WTC11 (cell line): ENCODE measurements around the gene CCDC180. TPM values are rescaled to one million over a fixed set of nuclear protein-coding genes. Genes with fewer than 3 reads are reported as not detected.

Experiments used
- ATAC-seq: fragments of 200-7000 bp; cut with Tn5 transposase; 2 replicates; pipeline ENCODE4 v1.10.0; 2021; ENCODE audit warnings: mild to moderate bottlenecking, moderate library complexity
- CTCF ChIA-PET: fragments of 300-600 bp; sonication (Branson Sonifier 250); formaldehyde crosslinking; loops from one replicate; lab custom pipeline; 2021; ENCODE audit warnings: antibody characterized with exemption; lab: Charles Lee
- POLR2A ChIA-PET: fragments of 350-600 bp; sonication (Branson Sonifier 250); formaldehyde crosslinking; loops from one replicate; lab custom pipeline; 2021; ENCODE audit warnings: antibody characterized with exemption; lab: Charles Lee
- DNase-seq: peaks from one replicate; pipeline ENCODE4 v3.0.0; 2021; ENCODE audit warnings: low spot score
- H3K27ac Mint-ChIP-seq: 2 replicates; pipeline ENCODE4 v1.8.0; 2021; ENCODE audit warnings: mixed read lengths
- H3K27me3 Mint-ChIP-seq: 2 replicates; pipeline ENCODE4 v1.8.0; 2021; ENCODE audit warnings: low read depth, mild to moderate bottlenecking, moderate library complexity, mixed read lengths
- H3K36me3 Mint-ChIP-seq: 2 replicates; pipeline ENCODE4 v1.8.0; 2021; ENCODE audit warnings: mixed read lengths
- H3K4me1 Mint-ChIP-seq: 2 replicates; pipeline ENCODE4 v1.8.0; 2022; ENCODE audit warnings: mixed read lengths
- H3K4me3 Mint-ChIP-seq: 2 replicates; pipeline ENCODE4 v1.8.0; 2021; ENCODE audit warnings: mild to moderate bottlenecking, moderate library complexity, mixed read lengths
- H3K9me3 Mint-ChIP-seq: 2 replicates; pipeline ENCODE4 v1.8.0; 2021; ENCODE audit warnings: mixed read lengths
- ARID4B ChIP-seq: sonication (generic); formaldehyde crosslinking; IDR thresholded peaks from 2 replicates; pipeline ENCODE4 v1.8.0; 2023; ENCODE audit warnings: missing genetic modification reagents, mild to moderate bottlenecking, borderline replicate concordance
- ATF2 ChIP-seq: sonication (generic); formaldehyde crosslinking; IDR thresholded peaks from 2 replicates; pipeline ENCODE4 v1.8.1; 2022; ENCODE audit warnings: low read depth, missing genetic modification reagents, borderline replicate concordance
- CDX4 ChIP-seq: fragments of 250-450 bp; sonication (Bioruptor Pico); IDR thresholded peaks from 2 replicates; pipeline ENCODE4 v1.9.0; 2021; ENCODE audit warnings: moderate library complexity, mild to moderate bottlenecking, inconsistent platforms, borderline replicate concordance
- CREB1 ChIP-seq: sonication (generic); formaldehyde crosslinking; IDR thresholded peaks from 2 replicates; pipeline ENCODE4 v1.8.0; 2023; ENCODE audit warnings: mild to moderate bottlenecking, missing genetic modification reagents
- ELF4 ChIP-seq: sonication (generic); formaldehyde crosslinking; IDR thresholded peaks from 2 replicates; pipeline ENCODE4 v1.8.1; 2022; ENCODE audit warnings: low read depth, mild to moderate bottlenecking, moderate library complexity, missing genetic modification reagents
- FOXP1 ChIP-seq: sonication (generic); formaldehyde crosslinking; IDR thresholded peaks from 2 replicates; pipeline ENCODE4 v1.8.0; 2022; ENCODE audit warnings: missing genetic modification reagents, mild to moderate bottlenecking, moderate library complexity, borderline replicate concordance
- GABPB1 ChIP-seq: sonication (generic); formaldehyde crosslinking; IDR thresholded peaks from 2 replicates; pipeline ENCODE4 v1.8.1; 2023; ENCODE audit warnings: mild to moderate bottlenecking, missing genetic modification reagents
- KAT7 ChIP-seq: sonication (generic); formaldehyde crosslinking; IDR thresholded peaks from 2 replicates; pipeline ENCODE4 v1.8.1; 2023; ENCODE audit warnings: missing genetic modification reagents, mild to moderate bottlenecking, borderline replicate concordance
- MAX ChIP-seq: sonication (generic); formaldehyde crosslinking; IDR thresholded peaks from 2 replicates; pipeline ENCODE4 v1.8.0; 2022; ENCODE audit warnings: mild to moderate bottlenecking, missing genetic modification reagents
- MLX ChIP-seq: sonication (generic); formaldehyde crosslinking; IDR thresholded peaks from 2 replicates; pipeline ENCODE4 v1.8.1; 2023; ENCODE audit warnings: mild to moderate bottlenecking, missing genetic modification reagents, moderate library complexity
- MYBL2 ChIP-seq: sonication (generic); formaldehyde crosslinking; IDR thresholded peaks from 2 replicates; pipeline ENCODE4 v1.8.1; 2023; ENCODE audit warnings: mild to moderate bottlenecking, moderate library complexity, missing genetic modification reagents
- OVOL2 ChIP-seq: fragments of 250-450 bp; sonication (Bioruptor Pico); IDR thresholded peaks from 2 replicates; pipeline ENCODE4 v1.9.0; 2021; ENCODE audit warnings: mild to moderate bottlenecking, borderline replicate concordance
- RELA ChIP-seq: sonication (generic); formaldehyde crosslinking; IDR thresholded peaks from 2 replicates; pipeline ENCODE4 v1.8.1; 2022; ENCODE audit warnings: missing genetic modification reagents, mild to moderate bottlenecking, borderline replicate concordance
- TCF7 ChIP-seq: sonication (generic); formaldehyde crosslinking; IDR thresholded peaks from 2 replicates; pipeline ENCODE4 v1.8.0; 2022; ENCODE audit warnings: mild to moderate bottlenecking, low read depth, missing genetic modification reagents, moderate library complexity
- TEAD1 ChIP-seq: sonication (generic); formaldehyde crosslinking; IDR thresholded peaks from 2 replicates; pipeline ENCODE4 v1.8.0; 2022; ENCODE audit warnings: mild to moderate bottlenecking, missing genetic modification reagents
- TEAD4 ChIP-seq: sonication (generic); formaldehyde crosslinking; IDR thresholded peaks from 2 replicates; pipeline ENCODE4 v1.8.0; 2022; ENCODE audit warnings: mild to moderate bottlenecking, missing genetic modification reagents
- ZBTB21 ChIP-seq: sonication (generic); formaldehyde crosslinking; IDR thresholded peaks from 2 replicates; pipeline ENCODE4 v1.8.1; 2023; ENCODE audit warnings: mild to moderate bottlenecking, missing genetic modification reagents, borderline replicate concordance
- ZNF121 ChIP-seq: sonication (generic); formaldehyde crosslinking; IDR thresholded peaks from 2 replicates; pipeline ENCODE4 v1.8.0; 2023; ENCODE audit warnings: missing genetic modification reagents
- ZNF232 ChIP-seq: sonication (generic); formaldehyde crosslinking; IDR thresholded peaks from 2 replicates; pipeline ENCODE4 v1.8.0; 2022; ENCODE audit warnings: mild to moderate bottlenecking, missing genetic modification reagents
- total RNA-seq: library from RNA; stranded (reverse); gene quantifications from 3 replicates; pipeline ENCODE4 v1.2.3, GENCODE V29; 2021
- TF ChIP-seq, protein P1 (sequence below): sonication (generic); formaldehyde crosslinking; IDR thresholded peaks from 2 replicates; pipeline ENCODE4 v1.8.1; 2022; ENCODE audit warnings: mild to moderate bottlenecking, missing genetic modification reagents, moderate library complexity, borderline replicate concordance

The CCDC180 gene
- total RNA-seq, 1 experiment from 2014 or later = 6.5 TPM

DNA sequence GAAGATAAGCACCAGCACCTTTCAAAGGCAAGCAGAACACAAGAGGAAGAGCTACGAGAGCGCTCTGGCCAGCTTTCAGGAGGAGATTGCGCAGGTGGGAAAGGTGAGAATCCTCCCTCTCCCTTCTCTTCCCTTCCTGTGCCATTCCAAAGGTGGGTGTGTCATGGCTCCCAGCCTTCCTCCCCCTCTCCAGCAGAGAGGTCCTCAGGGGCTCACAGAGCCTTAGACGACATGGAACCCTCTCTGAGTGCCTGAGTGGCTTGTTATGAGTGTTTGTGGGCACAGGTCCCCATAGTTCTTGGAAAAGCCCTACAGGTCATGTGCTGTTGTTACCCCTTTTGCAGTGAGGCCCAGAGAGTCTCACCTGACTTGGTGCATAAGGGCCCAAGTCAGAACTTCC, 5.8 kb downstream of the CCDC180 start:
- CTCF ChIA-PET = no interaction called here
- Mint-ChIP-seq H3K4me1 (no peaks in the 10 kb centered on the region; the same call in 1 of the 2 replicates), H3K4me3 (no peak overlapping the region), H3K27ac (no peak overlapping the region), H3K27me3 (no peaks in the 10 kb centered on the region; the same call in 1 of the 2 replicates), H3K36me3 (peaks cover 4% of the 10 kb centered on the region), H3K9me3 (no peaks in the 10 kb centered on the region)
- no peak for TF ChIP-seq ARID4B
- TF ChIP-seq FOXP1 (CRISPR knock-in tag) = no peak
- no peak for TF ChIP-seq TEAD1
- TF ChIP-seq ZNF232 (CRISPR knock-in tag) = no peak
- TF ChIP-seq CDX4 = no peak
- no peak for TF ChIP-seq ZBTB21 (CRISPR knock-in tag)
- no peak for TF ChIP-seq ATF2
- no peak for TF ChIP-seq CREB1 (CRISPR knock-in tag)
- DNase-seq = no peak
- POLR2A ChIA-PET = no interaction called here
- ATAC-seq = no peak

GRCh38 chr9:97313746-97314145, 6.3 kb downstream of the CCDC180 start:
- DNase-seq = no peak
- ChIA-PET CTCF (no interaction called here), POLR2A (no interaction called here)
- Mint-ChIP-seq H3K9me3 (no peaks in the 10 kb centered on the region), H3K27me3 (no peaks in the 10 kb centered on the region; the same call in 1 of the 2 replicates), H3K27ac (no peak overlapping the region), H3K36me3 (peaks cover 4% of the 10 kb centered on the region), H3K4me1 (no peaks in the 10 kb centered on the region; the same call in 1 of the 2 replicates), H3K4me3 (no peak overlapping the region)
- TF ChIP-seq MYBL2 (CRISPR knock-in tag) (no peak), ZNF232 (CRISPR knock-in tag) (no peak), GABPB1 (CRISPR knock-in tag) (no peak)
- no peak for ATAC-seq

DNA sequence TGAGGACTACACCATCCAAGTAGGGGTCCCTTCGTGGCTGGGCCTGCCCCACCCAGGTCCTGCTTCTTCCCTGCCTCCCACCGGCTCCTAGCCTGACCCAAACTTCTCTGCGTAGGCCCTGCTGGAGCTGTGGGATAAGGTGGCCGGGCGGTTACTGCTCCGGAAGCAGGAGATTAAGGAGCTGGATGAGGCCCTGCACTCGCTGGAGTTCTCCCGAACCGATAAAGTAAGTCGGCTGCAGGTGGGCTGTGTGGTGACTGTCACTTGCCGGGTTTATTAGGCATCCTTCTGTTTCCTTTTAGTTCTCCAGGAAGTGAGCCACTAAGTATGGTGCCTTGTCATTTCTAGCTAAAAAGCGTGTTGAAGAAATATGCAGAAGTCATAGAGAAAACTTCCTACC, 7.0 kb downstream of the CCDC180 start:
- Mint-ChIP-seq H3K27me3 (no peaks in the 10 kb centered on the region; the same call in 1 of the 2 replicates), H3K4me3 (no peak overlapping the region), H3K4me1 (no peaks in the 10 kb centered on the region; the same call in 1 of the 2 replicates), H3K9me3 (no peaks in the 10 kb centered on the region), H3K36me3 (peaks cover 4% of the 10 kb centered on the region), H3K27ac (no peak overlapping the region)
- POLR2A ChIA-PET = no interaction called here
- TF ChIP-seq TCF7 (CRISPR knock-in tag) (no peak), KAT7 (CRISPR knock-in tag) (no peak), MAX (no peak), MLX (CRISPR knock-in tag) (no peak), OVOL2 (CRISPR knock-in tag) (no peak), RELA (no peak), ZNF121 (CRISPR knock-in tag) (no peak), TEAD4 (CRISPR knock-in tag) (no peak), ELF4 (CRISPR knock-in tag) (no peak)
- TF ChIP-seq, protein P1, sequence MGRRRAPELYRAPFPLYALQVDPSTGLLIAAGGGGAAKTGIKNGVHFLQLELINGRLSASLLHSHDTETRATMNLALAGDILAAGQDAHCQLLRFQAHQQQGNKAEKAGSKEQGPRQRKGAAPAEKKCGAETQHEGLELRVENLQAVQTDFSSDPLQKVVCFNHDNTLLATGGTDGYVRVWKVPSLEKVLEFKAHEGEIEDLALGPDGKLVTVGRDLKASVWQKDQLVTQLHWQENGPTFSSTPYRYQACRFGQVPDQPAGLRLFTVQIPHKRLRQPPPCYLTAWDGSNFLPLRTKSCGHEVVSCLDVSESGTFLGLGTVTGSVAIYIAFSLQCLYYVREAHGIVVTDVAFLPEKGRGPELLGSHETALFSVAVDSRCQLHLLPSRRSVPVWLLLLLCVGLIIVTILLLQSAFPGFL (CRISPR knock-in tag) = no peak
- ATAC-seq = no peak
- no peak for DNase-seq
- CTCF ChIA-PET = no interaction called here
